SK-N-SH (cell line): ENCODE measurements around the gene GRK2. TPM values are rescaled to one million over a fixed set of nuclear protein-coding genes. Genes with fewer than 3 reads are reported as not detected.

ENCODE experiments used
- CTCF ChIA-PET: fragments of 300-600, 350-600 bp; formaldehyde crosslinking; extraction: SDS; loops from one replicate; lab custom pipeline; 2021; lab: Yijun Ruan, JAX
- POLR2A ChIA-PET: fragments of 350-600 bp; sonication (Branson Sonifier 250); formaldehyde crosslinking; extraction: SDS; loops from one replicate; lab custom pipeline; 2020; ENCODE audit warnings: antibody characterized with exemption, inconsistent platforms; lab: Yijun Ruan, JAX
- DNase-seq: peaks from one replicate; pipeline ENCODE4 v3.0.0; 2012
- H2AFZ ChIP-seq: fragments of 200-600 bp; sonication (generic); 2 replicates; pipeline ENCODE4 v1.8.1; 2016; ENCODE audit warnings: antibody characterized with exemption, mild to moderate bottlenecking, low read depth
- H3F3A ChIP-seq: fragments of 200-600 bp; sonication (generic); replicated peaks from 2 replicates; pipeline ENCODE3; 2016; ENCODE audit warnings: antibody characterized with exemption, mild to moderate bottlenecking; ENCODE audit not compliant: insufficient read depth
- H3K27ac ChIP-seq, 2 experiments: fragments of 200-500 bp in 1 of 2; fragments of 200-600 bp in 1 of 2; sonication (Bioruptor generic) in 1 of 2; sonication (generic), shearing (Covaris generic) in 1 of 2; 2 replicates each; pipeline versions ENCODE4 v1.5.1 to v1.6.1; 2014 to 2016; ENCODE audit warnings: low read depth in 2 of 2, inconsistent platforms in 1 of 2, low read length in 1 of 2, mild to moderate bottlenecking in 1 of 2, mixed read lengths in 1 of 2
- H3K27me3 ChIP-seq: fragments of 200-600 bp; sonication (generic), shearing (Covaris generic); 2 replicates; pipeline ENCODE4 v1.6.1; 2016; ENCODE audit warnings: mixed run types; ENCODE audit not compliant: insufficient read depth
- H3K36me3 ChIP-seq, 2 experiments: fragments of 200-500 bp in 1 of 2; fragments of 200-600 bp in 1 of 2; sonication (Bioruptor generic) in 1 of 2; sonication (generic) in 1 of 2; replicated peaks in 1 of 2; 2 replicates each; pipeline versions ENCODE3 to v1.5.1; 2014 to 2016; ENCODE audit warnings: low read length in 1 of 2, mild to moderate bottlenecking in 1 of 2; ENCODE audit not compliant: insufficient read depth in 2 of 2, control insufficient read depth in 1 of 2
- H3K4me1 ChIP-seq, 2 experiments: fragments of 200-500 bp in 1 of 2; fragments of 200-600 bp in 1 of 2; sonication (Bioruptor generic) in 1 of 2; sonication (generic), shearing (Covaris generic) in 1 of 2; 2 replicates each; pipeline versions ENCODE4 v1.5.1 to v1.6.1; 2014 to 2016; ENCODE audit warnings: low read depth in 1 of 2, low read length in 1 of 2, mixed run types in 1 of 2; ENCODE audit not compliant: insufficient read depth in 2 of 2, control insufficient read depth in 1 of 2
- H3K4me2 ChIP-seq: fragments of 200-600 bp; sonication (generic), shearing (Covaris generic); 2 replicates; pipeline ENCODE4 v1.6.1; 2017; ENCODE audit warnings: mixed run types
- H3K4me3 ChIP-seq, 2 experiments: fragments of 200-500 bp in 1 of 2; fragments of 200-600 bp in 1 of 2; sonication (Bioruptor generic) in 1 of 2; sonication (generic), shearing (Covaris generic) in 1 of 2; 2 replicates each; pipeline versions ENCODE4 v1.5.1 to v1.8.1; 2014 to 2016; ENCODE audit warnings: low read depth in 2 of 2, inconsistent platforms in 1 of 2, low read length in 1 of 2, mild to moderate bottlenecking in 1 of 2, mixed read lengths in 1 of 2, moderate library complexity in 1 of 2
- H3K79me2 ChIP-seq: fragments of 200-600 bp; sonication (generic); 2 replicates; pipeline ENCODE4 v1.8.1; 2017; ENCODE audit warnings: mild to moderate bottlenecking; ENCODE audit not compliant: insufficient read depth
- H3K9ac ChIP-seq: fragments of 200-600 bp; sonication (generic); 2 replicates; pipeline ENCODE4 v1.6.1; 2017; ENCODE audit warnings: mixed run types
- H3K9me2 ChIP-seq: fragments of 200-600 bp; sonication (generic); 2 replicates; pipeline ENCODE4 v1.6.1; 2017; ENCODE audit warnings: mixed run types
- H3K9me3 ChIP-seq: fragments of 200-600 bp; sonication (generic); 2 replicates; pipeline ENCODE4 v1.6.1; 2017; ENCODE audit warnings: mixed run types, mild to moderate bottlenecking, moderate library complexity
- H4K20me1 ChIP-seq: fragments of 200-600 bp; sonication (generic); 2 replicates; pipeline ENCODE4 v1.6.1; 2017; ENCODE audit warnings: mild to moderate bottlenecking, mixed run types; ENCODE audit not compliant: insufficient read depth
- CHD2 ChIP-seq: fragments of 150-350 bp; IDR thresholded peaks from 2 replicates; pipeline ENCODE4 v1.6.1; 2018; ENCODE audit warnings: low read length; ENCODE audit not compliant: partially characterized antibody
- ELF1 ChIP-seq: IDR thresholded peaks from 2 replicates; pipeline ENCODE4 v1.4.0; 2012
- EP300 ChIP-seq, 2 experiments: IDR thresholded peaks; 2 replicates each; pipeline versions ENCODE4 v1.4.0 to v1.6.1; 2012; ENCODE audit warnings: borderline replicate concordance in 1 of 2, low read depth in 1 of 2, low read length in 1 of 2
- EZH2phosphoT487 ChIP-seq: fragments of 200-600 bp; sonication (generic); IDR thresholded peaks from 2 replicates; pipeline ENCODE4 v1.6.1; 2017; ENCODE audit warnings: low read depth, mixed run types, mild to moderate bottlenecking, antibody characterized with exemption, moderate library complexity, borderline replicate concordance
- FOXJ3 ChIP-seq: sonication (generic); formaldehyde crosslinking; IDR thresholded peaks from 2 replicates; pipeline ENCODE4 v1.5.1; 2020; ENCODE audit warnings: mild to moderate bottlenecking, missing genetic modification reagents
- FOXM1 ChIP-seq: IDR thresholded peaks from 2 replicates; pipeline ENCODE4 v1.4.0; 2012; ENCODE audit warnings: low read depth, mild to moderate bottlenecking
- GABPA ChIP-seq: IDR thresholded peaks from 2 replicates; pipeline ENCODE4 v1.4.0; 2012; ENCODE audit warnings: low read depth, mild to moderate bottlenecking
- GATA2 ChIP-seq: sonication (generic); formaldehyde crosslinking; IDR thresholded peaks from 2 replicates; pipeline ENCODE4 v1.5.0; 2020; ENCODE audit warnings: mild to moderate bottlenecking, missing genetic modification reagents
- IRF3 ChIP-seq: fragments of 150-350 bp; IDR thresholded peaks from 2 replicates; pipeline ENCODE4 v1.6.1; 2016; ENCODE audit warnings: mild to moderate bottlenecking, low read depth, low read length
- MAX ChIP-seq: IDR thresholded peaks from 2 replicates; pipeline ENCODE4 v1.4.0; 2012; ENCODE audit warnings: low read depth
- MXI1 ChIP-seq: IDR thresholded peaks from 2 replicates; pipeline ENCODE4 v1.6.1; 2012; ENCODE audit warnings: mild to moderate bottlenecking, low read depth, low read length, improper control_type of control experiment
- POLR2AphosphoS5 ChIP-seq: IDR thresholded peaks from 2 replicates; pipeline ENCODE4 v1.6.1; 2012; ENCODE audit warnings: low read depth, low read length
- RAD21 ChIP-seq: IDR thresholded peaks from 2 replicates; pipeline ENCODE4 v1.6.1; 2012; ENCODE audit warnings: mild to moderate bottlenecking, low read length
- SIN3A ChIP-seq: IDR thresholded peaks from 2 replicates; pipeline ENCODE4 v1.6.1; 2012; ENCODE audit warnings: low read depth, mild to moderate bottlenecking, low read length, moderate library complexity, borderline replicate concordance
- TEAD4 ChIP-seq: IDR thresholded peaks from 2 replicates; pipeline ENCODE4 v1.4.0; 2012; ENCODE audit warnings: mild to moderate bottlenecking, borderline replicate concordance; ENCODE audit not compliant: insufficient read depth
- ZBTB33 ChIP-seq: IDR thresholded peaks from 2 replicates; pipeline ENCODE4 v1.4.0; 2012; ENCODE audit warnings: low read depth, borderline replicate concordance
- WGBS: methylation state at CpG from one replicate; pipeline ENCODE4 v1.1.6; 2017; ENCODE audit warnings: low lambda C conversion rate; 5-methylcytosine and 5-hydroxymethylcytosine counted together
- polyA plus RNA-seq, 3 experiments: library from polyadenylated mRNA; depleted of rRNA; stranded (reverse); fragments of >200 nt; gene quantifications; 2 replicates each; pipeline ENCODE4 v1.2.3, GENCODE V29; 2012
- TF ChIP-seq, protein P1 (sequence below): IDR thresholded peaks from 2 replicates; pipeline ENCODE4 v1.4.0; 2012; ENCODE audit warnings: low read depth, borderline replicate concordance
- TF ChIP-seq, protein P2 (sequence below): IDR thresholded peaks from 2 replicates; pipeline ENCODE4 v1.6.1; 2012; ENCODE audit warnings: mild to moderate bottlenecking, low read depth, low read length, moderate library complexity

Gene GRK2
- polyA plus RNA-seq, 1 of the 3 experiments (the other 2 are of a cell fraction) = 48.5 TPM

GRCh38 chr11:67255353-67255752 is 10.9 kb upstream of the GRK2 start:
- Histone ChIP-seq H3K4me1 (no peaks in the 10 kb centered on the region), H3K27ac (no peak overlapping the region), H3F3A (peaks cover 13% of the 10 kb centered on the region), H3K4me2 (no peak overlapping the region), H3K27me3 (no peaks in the 10 kb centered on the region), H3K9ac (no peak overlapping the region), H3K9me3 (no peaks in the 10 kb centered on the region), H3K4me3 (no peak overlapping the region), H3K9me2 (no peaks in the 10 kb centered on the region), H4K20me1 (no peaks in the 10 kb centered on the region), H3K36me3 (peaks cover 46 to 70% of the 10 kb centered on the region in 2 experiments), H2AFZ (no peak overlapping the region), H3K79me2 (no peaks in the 10 kb centered on the region)
- DNase-seq = no peak
- WGBS = 91% methylated on average over 10 of the region's 10 CpGs
- POLR2A ChIA-PET = no interaction called here
- TF ChIP-seq EP300 (IDR thresholded peaks at IDR 0.05; ENCODE audit: borderline replicate concordance in 1 of 2, low read depth in 1 of 2, low read length in 1 of 2) (no peak), CHD2 (no peak), FOXM1 (no peak), MXI1 (no peak), GABPA (no peak), POLR2AphosphoS5 (no peak), MAX (no peak), ZBTB33 (no peak), IRF3 (no peak), EZH2phosphoT487 (no peak), GATA2 (CRISPR knock-in tag) (no peak), SIN3A (no peak), TEAD4 (no peak), FOXJ3 (CRISPR knock-in tag) (no peak), RAD21 (no peak), ELF1 (no peak)
- TF ChIP-seq, protein P1, sequence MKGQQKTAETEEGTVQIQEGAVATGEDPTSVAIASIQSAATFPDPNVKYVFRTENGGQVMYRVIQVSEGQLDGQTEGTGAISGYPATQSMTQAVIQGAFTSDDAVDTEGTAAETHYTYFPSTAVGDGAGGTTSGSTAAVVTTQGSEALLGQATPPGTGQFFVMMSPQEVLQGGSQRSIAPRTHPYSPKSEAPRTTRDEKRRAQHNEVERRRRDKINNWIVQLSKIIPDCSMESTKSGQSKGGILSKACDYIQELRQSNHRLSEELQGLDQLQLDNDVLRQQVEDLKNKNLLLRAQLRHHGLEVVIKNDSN = no peak
- TF ChIP-seq, protein P2, sequence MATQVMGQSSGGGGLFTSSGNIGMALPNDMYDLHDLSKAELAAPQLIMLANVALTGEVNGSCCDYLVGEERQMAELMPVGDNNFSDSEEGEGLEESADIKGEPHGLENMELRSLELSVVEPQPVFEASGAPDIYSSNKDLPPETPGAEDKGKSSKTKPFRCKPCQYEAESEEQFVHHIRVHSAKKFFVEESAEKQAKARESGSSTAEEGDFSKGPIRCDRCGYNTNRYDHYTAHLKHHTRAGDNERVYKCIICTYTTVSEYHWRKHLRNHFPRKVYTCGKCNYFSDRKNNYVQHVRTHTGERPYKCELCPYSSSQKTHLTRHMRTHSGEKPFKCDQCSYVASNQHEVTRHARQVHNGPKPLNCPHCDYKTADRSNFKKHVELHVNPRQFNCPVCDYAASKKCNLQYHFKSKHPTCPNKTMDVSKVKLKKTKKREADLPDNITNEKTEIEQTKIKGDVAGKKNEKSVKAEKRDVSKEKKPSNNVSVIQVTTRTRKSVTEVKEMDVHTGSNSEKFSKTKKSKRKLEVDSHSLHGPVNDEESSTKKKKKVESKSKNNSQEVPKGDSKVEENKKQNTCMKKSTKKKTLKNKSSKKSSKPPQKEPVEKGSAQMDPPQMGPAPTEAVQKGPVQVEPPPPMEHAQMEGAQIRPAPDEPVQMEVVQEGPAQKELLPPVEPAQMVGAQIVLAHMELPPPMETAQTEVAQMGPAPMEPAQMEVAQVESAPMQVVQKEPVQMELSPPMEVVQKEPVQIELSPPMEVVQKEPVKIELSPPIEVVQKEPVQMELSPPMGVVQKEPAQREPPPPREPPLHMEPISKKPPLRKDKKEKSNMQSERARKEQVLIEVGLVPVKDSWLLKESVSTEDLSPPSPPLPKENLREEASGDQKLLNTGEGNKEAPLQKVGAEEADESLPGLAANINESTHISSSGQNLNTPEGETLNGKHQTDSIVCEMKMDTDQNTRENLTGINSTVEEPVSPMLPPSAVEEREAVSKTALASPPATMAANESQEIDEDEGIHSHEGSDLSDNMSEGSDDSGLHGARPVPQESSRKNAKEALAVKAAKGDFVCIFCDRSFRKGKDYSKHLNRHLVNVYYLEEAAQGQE = no peak
- CTCF ChIA-PET = interaction anchor here (1.2 to 1.4 kb wide), 3 partner anchors 11 to 136 kb away, joined by 3 to 4 read pairs (median 3); partner anchors contain the start of gene RAD9A
